Adrenal gland (tissue), 5 donors: Measurements from ENCODE around the gene SWAP70.

Experiments
- POLR2A ChIP-seq, 2 donors: fragments of 450-650 bp; IDR thresholded peaks; one replicate each; pipeline ENCODE4 v1.6.1; 2017; ENCODE audit warnings: antibody characterized with exemption in 2 of 2, mild to moderate bottlenecking in 2 of 2, moderate library complexity in 1 of 2
- TF ChIP-seq, protein P1 (sequence below), 6 experiments: fragments of 450-650 bp in 4 of 6; fragments of 200-600 bp in 2 of 6; sonication (generic) in 1 of 6; IDR thresholded peaks; 1 replicate in 5 of 6; 2 replicates in 1 of 6; pipeline versions ENCODE4 v1.5.1 to v1.8.0; 2016 to 2021; ENCODE audit warnings: antibody characterized with exemption in 6 of 6, mild to moderate bottlenecking in 2 of 6, moderate library complexity in 1 of 6
- donor health status: DM: no; HTN: no; CAD: no.

- TF ChIP-seq POLR2A (IDR thresholded peaks at IDR 0.05), result no peak
- TF ChIP-seq, protein P1, sequence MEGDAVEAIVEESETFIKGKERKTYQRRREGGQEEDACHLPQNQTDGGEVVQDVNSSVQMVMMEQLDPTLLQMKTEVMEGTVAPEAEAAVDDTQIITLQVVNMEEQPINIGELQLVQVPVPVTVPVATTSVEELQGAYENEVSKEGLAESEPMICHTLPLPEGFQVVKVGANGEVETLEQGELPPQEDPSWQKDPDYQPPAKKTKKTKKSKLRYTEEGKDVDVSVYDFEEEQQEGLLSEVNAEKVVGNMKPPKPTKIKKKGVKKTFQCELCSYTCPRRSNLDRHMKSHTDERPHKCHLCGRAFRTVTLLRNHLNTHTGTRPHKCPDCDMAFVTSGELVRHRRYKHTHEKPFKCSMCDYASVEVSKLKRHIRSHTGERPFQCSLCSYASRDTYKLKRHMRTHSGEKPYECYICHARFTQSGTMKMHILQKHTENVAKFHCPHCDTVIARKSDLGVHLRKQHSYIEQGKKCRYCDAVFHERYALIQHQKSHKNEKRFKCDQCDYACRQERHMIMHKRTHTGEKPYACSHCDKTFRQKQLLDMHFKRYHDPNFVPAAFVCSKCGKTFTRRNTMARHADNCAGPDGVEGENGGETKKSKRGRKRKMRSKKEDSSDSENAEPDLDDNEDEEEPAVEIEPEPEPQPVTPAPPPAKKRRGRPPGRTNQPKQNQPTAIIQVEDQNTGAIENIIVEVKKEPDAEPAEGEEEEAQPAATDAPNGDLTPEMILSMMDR (IDR thresholded peaks at IDR 0.05), result no peak
These were observed 6.3 kb upstream of the SWAP70 start for GRCh38 chr11:9657531-9657930.
